H9 (cell line): ENCODE data around the gene TRAPPC2. TPM values are rescaled to one million over a fixed set of nuclear protein-coding genes. Genes with fewer than 3 reads are reported as not detected.

Experiments
- DNase-seq: peaks from one replicate; pipeline ENCODE4 v3.0.0-alpha.2; 2017
- H2AFZ ChIP-seq: one replicate; pipeline ENCODE4 v1.6.1; 2013; ENCODE audit warnings: mild to moderate bottlenecking, low read length, control low read depth, moderate library complexity
- H2AK5ac ChIP-seq: 2 replicates; pipeline ENCODE4 v1.6.1; 2013; ENCODE audit warnings: low read length, control low read depth, mixed read lengths; ENCODE audit not compliant: insufficient read length
- H2BK120ac ChIP-seq: one replicate; pipeline ENCODE4 v1.6.1; 2013; ENCODE audit warnings: low read depth, mild to moderate bottlenecking, low read length, control low read depth, inconsistent platforms; ENCODE audit not compliant: poor library complexity, severe bottlenecking
- H2BK12ac ChIP-seq: 2 replicates; pipeline ENCODE4 v1.6.1; 2013; ENCODE audit warnings: low read length, control low read depth, mixed read lengths, low read depth; ENCODE audit not compliant: insufficient read length
- H2BK15ac ChIP-seq: 2 replicates; pipeline ENCODE4 v1.6.1; 2013; ENCODE audit warnings: low read depth, low read length, control low read depth
- H2BK20ac ChIP-seq: one replicate; pipeline ENCODE4 v1.6.1; 2013; ENCODE audit warnings: low read depth, mild to moderate bottlenecking, low read length, control low read depth, inconsistent platforms; ENCODE audit not compliant: poor library complexity, severe bottlenecking
- H2BK5ac ChIP-seq: 2 replicates; pipeline ENCODE4 v1.6.1; 2013; ENCODE audit warnings: low read length, control low read depth, mixed read lengths; ENCODE audit not compliant: insufficient read length
- H3K14ac ChIP-seq: 2 replicates; pipeline ENCODE4 v1.6.1; 2013; ENCODE audit warnings: low read length, control low read depth; ENCODE audit not compliant: insufficient read depth
- H3K18ac ChIP-seq: 2 replicates; pipeline ENCODE4 v1.6.1; 2013; ENCODE audit warnings: low read depth, mild to moderate bottlenecking, mixed read lengths, low read length, control low read depth; ENCODE audit not compliant: insufficient read length
- H3K23ac ChIP-seq: 2 replicates; pipeline ENCODE4 v1.6.1; 2013; ENCODE audit warnings: low read length, control low read depth, mixed read lengths, low read depth; ENCODE audit not compliant: insufficient read length
- H3K23me2 ChIP-seq: 2 replicates; pipeline ENCODE4 v1.6.1; 2013; ENCODE audit warnings: low read depth, mild to moderate bottlenecking, mixed read lengths, low read length, control low read depth; ENCODE audit not compliant: insufficient read length, poor library complexity, severe bottlenecking
- H3K27ac ChIP-seq: 2 replicates; pipeline ENCODE4 v1.5.1; 2013; ENCODE audit warnings: low read length, control low read depth, mixed read lengths, low read depth; ENCODE audit not compliant: insufficient read length
- H3K27me3 ChIP-seq: 2 replicates; pipeline ENCODE4 v1.6.1; 2013; ENCODE audit warnings: low read length, control low read depth, inconsistent platforms; ENCODE audit not compliant: insufficient read depth
- H3K4ac ChIP-seq: 2 replicates; pipeline ENCODE4 v1.6.1; 2013; ENCODE audit warnings: low read depth, mild to moderate bottlenecking, control low read depth, inconsistent platforms, low read length, moderate library complexity
- H3K4me1 ChIP-seq: 2 replicates; pipeline ENCODE4 v1.6.1; 2013; ENCODE audit warnings: low read length, control low read depth, inconsistent platforms; ENCODE audit not compliant: insufficient read depth
- H3K4me2 ChIP-seq: 2 replicates; pipeline ENCODE4 v1.6.1; 2013; ENCODE audit warnings: low read length, control low read depth, mixed read lengths; ENCODE audit not compliant: insufficient read length, insufficient read depth
- H3K56ac ChIP-seq: 2 replicates; pipeline ENCODE4 v1.6.1; 2013; ENCODE audit warnings: low read depth, mild to moderate bottlenecking, mixed read lengths, low read length, control low read depth; ENCODE audit not compliant: insufficient read length
- H3K79me1 ChIP-seq: 2 replicates; pipeline ENCODE4 v1.6.1; 2013; ENCODE audit warnings: low read depth, mild to moderate bottlenecking, moderate library complexity, low read length, control low read depth, inconsistent platforms; ENCODE audit not compliant: insufficient read depth, poor library complexity, severe bottlenecking
- H3K79me2 ChIP-seq: 2 replicates; pipeline ENCODE4 v1.6.1; 2013; ENCODE audit warnings: low read length, control low read depth, inconsistent platforms; ENCODE audit not compliant: insufficient read depth
- H3K9ac ChIP-seq: 2 replicates; pipeline ENCODE4 v1.6.1; 2013; ENCODE audit warnings: low read length, control low read depth, mixed read lengths; ENCODE audit not compliant: insufficient read length; ENCODE audit errors: extremely low read depth
- H3K9me3 ChIP-seq: one replicate; pipeline ENCODE4 v1.6.1; 2013; ENCODE audit warnings: low read depth, low read length, inconsistent platforms; ENCODE audit not compliant: control insufficient read depth
- H3T11ph ChIP-seq: one replicate; pipeline ENCODE4 v1.6.1; 2013; ENCODE audit warnings: mild to moderate bottlenecking, low read length, control low read depth, inconsistent platforms
- H4K20me1 ChIP-seq: one replicate; pipeline ENCODE4 v1.6.1; 2013; ENCODE audit not compliant: control insufficient read depth, insufficient read length, insufficient read depth
- H4K5ac ChIP-seq: 2 replicates; pipeline ENCODE4 v1.6.1; 2013; ENCODE audit warnings: low read depth, mild to moderate bottlenecking, mixed read lengths, low read length, control low read depth; ENCODE audit not compliant: insufficient read length
- H4K8ac ChIP-seq: replicated peaks from 2 replicates; pipeline ENCODE4 v1.6.1; 2013; ENCODE audit warnings: low read length, control low read depth, mixed read lengths, low read depth; ENCODE audit not compliant: insufficient read length
- H4K91ac ChIP-seq: 2 replicates; pipeline ENCODE4 v1.6.1; 2013; ENCODE audit warnings: low read depth, mild to moderate bottlenecking, moderate library complexity, mixed read lengths, low read length, control low read depth; ENCODE audit not compliant: insufficient read length
- H3K27ac Mint-ChIP-seq, 3 experiments: 2 replicates in 2 of 3; 3 replicates in 1 of 3; pipeline ENCODE4 v1.8.0; 2020 to 2021; ENCODE audit warnings: mixed read lengths in 3 of 3, mild to moderate bottlenecking in 1 of 3, moderate library complexity in 1 of 3
- H3K27me3 Mint-ChIP-seq: 2 replicates; pipeline ENCODE4 v1.8.0; 2021; ENCODE audit warnings: low read depth, mild to moderate bottlenecking, moderate library complexity, mixed read lengths
- H3K36me3 Mint-ChIP-seq, 3 experiments: 2 replicates in 2 of 3; 3 replicates in 1 of 3; pipeline ENCODE4 v1.8.0; 2020 to 2021; ENCODE audit warnings: low read depth in 3 of 3, mixed read lengths in 3 of 3; ENCODE audit not compliant: insufficient read depth in 1 of 3
- H3K4me1 Mint-ChIP-seq, 2 experiments: 2 replicates each; pipeline ENCODE4 v1.8.0; 2020; ENCODE audit warnings: mixed read lengths in 2 of 2
- H3K4me3 Mint-ChIP-seq, 2 experiments: 2 replicates in 1 of 2; 3 replicates in 1 of 2; pipeline ENCODE4 v1.8.0; 2020 to 2021; ENCODE audit warnings: mild to moderate bottlenecking in 2 of 2, mixed read lengths in 2 of 2, moderate library complexity in 1 of 2
- H3K9me3 Mint-ChIP-seq, 2 experiments: 2 replicates in 1 of 2; 3 replicates in 1 of 2; pipeline ENCODE4 v1.8.0; 2020; ENCODE audit warnings: mild to moderate bottlenecking in 2 of 2, mixed read lengths in 2 of 2, moderate library complexity in 1 of 2
- CTCF ChIP-seq: fragments of 200-600 bp; sonication (generic); conservative IDR thresholded peaks from 3 replicates; pipeline ENCODE4 v1.8.0; 2021; ENCODE audit warnings: antibody characterized with exemption, mild to moderate bottlenecking
- WGBS: extraction: QIAGEN DNeasy Blood & Tissue Kit; methylation state at CpG from one replicate; pipeline ENCODE4 v1.1.7; 2013; ENCODE audit warnings: missing lambda C conversion rate, low lambda C conversion rate, mixed read lengths; ENCODE audit not compliant: insufficient read length; ENCODE audit errors: extremely low coverage; 5-methylcytosine and 5-hydroxymethylcytosine counted together
- total RNA-seq: library from RNA; stranded (reverse); gene quantifications from 2 replicates; pipeline ENCODE4 v1.2.1, GENCODE V29; 2021

TRAPPC2 gene
- total RNA-seq, 1 experiment from 2014 or later: 13.3 TPM

- no peak overlapping the region for H3K4ac ChIP-seq
- no peaks in the 10 kb centered on the region for H3K27me3 ChIP-seq
- peaks cover 11% of the 10 kb centered on the region for H3K79me2 ChIP-seq
- H2BK5ac ChIP-seq: no peak overlapping the region
- H4K20me1 ChIP-seq: no peaks in the 10 kb centered on the region
- no peak overlapping the region for H2AK5ac ChIP-seq
- Mint-ChIP-seq H3K4me3 (no peak overlapping the region), H3K27ac (no peak overlapping the region; a peak in 1 of 7 replicates), H3K27me3 (no peaks in the 10 kb centered on the region; the same call in 1 of the 2 replicates), H3K36me3 (peaks cover 0 to 16% (median 2%) of the 10 kb centered on the region in 3 experiments; a peak in 3 of 7 replicates), H3K4me1 (peaks cover 16 to 19% of the 10 kb centered on the region in 2 experiments), H3K9me3 (peaks cover 31 to 34% of the 10 kb centered on the region in 2 experiments)
- no peaks in the 10 kb centered on the region for H3K9me3 ChIP-seq
- peaks cover 4% of the 10 kb centered on the region for H3K79me1 ChIP-seq
- no peak overlapping the region for H3T11ph ChIP-seq
- H2BK20ac ChIP-seq: no peak overlapping the region
- WGBS: no CpG with 5 or more reads among the region's 3 CpGs
- no peak overlapping the region for H3K27ac ChIP-seq
- H3K23ac ChIP-seq: no peak overlapping the region
- H4K8ac ChIP-seq: no peak overlapping the region
- no peak overlapping the region for H3K14ac ChIP-seq
- H3K4me2 ChIP-seq: no peak overlapping the region
- no peak overlapping the region for H4K5ac ChIP-seq
- H2BK120ac ChIP-seq: no peak overlapping the region
- H4K91ac ChIP-seq: no peak overlapping the region
- H3K4me1 ChIP-seq: no peaks in the 10 kb centered on the region; the same call in 1 of the 2 replicates
- no peak overlapping the region for H3K9ac ChIP-seq
- no peaks in the 10 kb centered on the region for H3K23me2 ChIP-seq
- no peak for DNase-seq
- H3K18ac ChIP-seq: no peak overlapping the region
- TF ChIP-seq CTCF: no peak
- H3K56ac ChIP-seq: no peak overlapping the region
- H2BK12ac ChIP-seq: no peak overlapping the region
- no peak overlapping the region for H2BK15ac ChIP-seq
- H2AFZ ChIP-seq: no peak overlapping the region
Measured at GRCh38 chrX:13703135-13703534, 31.3 kb downstream of the TRAPPC2 start.
